Mesenchymal stem cell (in vitro differentiated cells and primary cell): ENCODE results near the gene CXCR6.
A peak's percentile ranks its signal among the peaks of the same experiment; 100 is the strongest.

ENCODE experiments used
- DNase-seq: peaks from one replicate; pipeline ENCODE4 v3.0.0-alpha.2; 2013
- H2AFZ ChIP-seq: one replicate; pipeline ENCODE4 v1.6.1; 2013; ENCODE audit warnings: low read depth, mild to moderate bottlenecking, control low read depth, inconsistent platforms, low read length, moderate library complexity
- H2AK5ac ChIP-seq: 2 replicates; pipeline ENCODE4 v1.6.1; 2013; ENCODE audit warnings: low read length, moderate library complexity, mild to moderate bottlenecking, inconsistent platforms; ENCODE audit not compliant: severe bottlenecking
- H2BK120ac ChIP-seq: one replicate; pipeline ENCODE4 v1.6.1; 2013; ENCODE audit warnings: low read depth, mild to moderate bottlenecking, inconsistent platforms, low read length, moderate library complexity
- H2BK12ac ChIP-seq, 2 experiments: one replicate each; pipeline ENCODE4 v1.6.1; 2013; ENCODE audit warnings: inconsistent platforms in 2 of 2, low read length in 2 of 2, mild to moderate bottlenecking in 2 of 2, moderate library complexity in 2 of 2, control low read depth in 1 of 2
- H2BK15ac ChIP-seq: one replicate; pipeline ENCODE4 v1.6.1; 2013; ENCODE audit warnings: mild to moderate bottlenecking, low read depth, inconsistent platforms; ENCODE audit not compliant: poor library complexity, severe bottlenecking
- H2BK5ac ChIP-seq: 2 replicates; pipeline ENCODE4 v1.6.1; 2013; ENCODE audit warnings: low read depth, mild to moderate bottlenecking, low read length, control low read depth, inconsistent platforms; ENCODE audit not compliant: poor library complexity, severe bottlenecking
- H3K14ac ChIP-seq, 2 experiments: one replicate each; pipeline ENCODE4 v1.6.1; 2013; ENCODE audit warnings: inconsistent platforms in 2 of 2, low read length in 2 of 2, control low read depth in 1 of 2, mild to moderate bottlenecking in 1 of 2, moderate library complexity in 1 of 2
- H3K18ac ChIP-seq, 2 experiments: one replicate each; pipeline ENCODE4 v1.6.1; 2013; ENCODE audit warnings: inconsistent platforms in 2 of 2, low read length in 2 of 2, control low read depth in 1 of 2, low read depth in 1 of 2, mild to moderate bottlenecking in 1 of 2
- H3K23ac ChIP-seq, 2 experiments: one replicate each; pipeline ENCODE4 v1.6.1; 2013; ENCODE audit warnings: inconsistent platforms in 2 of 2, low read length in 2 of 2, mild to moderate bottlenecking in 2 of 2, moderate library complexity in 2 of 2, control low read depth in 1 of 2
- H3K27ac ChIP-seq: 2 replicates; pipeline ENCODE4 v1.5.1; 2013; ENCODE audit warnings: mild to moderate bottlenecking, moderate library complexity, low read length, control low read depth, inconsistent platforms; ENCODE audit not compliant: poor library complexity, severe bottlenecking
- H3K27me3 ChIP-seq, 2 experiments: 2 replicates each; pipeline versions ENCODE4 v1.6.1 to v1.7.0; 2013; ENCODE audit warnings: low read length in 2 of 2, mild to moderate bottlenecking in 2 of 2, moderate library complexity in 2 of 2, control low read depth in 1 of 2, inconsistent platforms in 1 of 2; ENCODE audit not compliant: control insufficient read depth in 1 of 2, insufficient read depth in 1 of 2
- H3K36me3 ChIP-seq, 2 experiments: 2 replicates each; pipeline versions ENCODE4 v1.6.1 to v1.7.0; 2013; ENCODE audit warnings: low read length in 2 of 2, control low read depth in 1 of 2, inconsistent platforms in 1 of 2, low read depth in 1 of 2, mild to moderate bottlenecking in 1 of 2; ENCODE audit not compliant: insufficient read depth in 2 of 2, control insufficient read depth in 1 of 2
- H3K4ac ChIP-seq, 2 experiments: one replicate each; pipeline ENCODE4 v1.6.1; 2013; ENCODE audit warnings: inconsistent platforms in 2 of 2, low read length in 2 of 2, mild to moderate bottlenecking in 2 of 2, moderate library complexity in 2 of 2, control low read depth in 1 of 2, low read depth in 1 of 2
- H3K4me1 ChIP-seq: 2 replicates; pipeline ENCODE4 v1.6.1; 2013; ENCODE audit warnings: low read depth, low read length, control low read depth; ENCODE audit not compliant: control insufficient read depth, insufficient read depth
- H3K4me2 ChIP-seq: 2 replicates; pipeline ENCODE4 v1.6.1; 2013; ENCODE audit warnings: low read length, mild to moderate bottlenecking, inconsistent platforms; ENCODE audit not compliant: poor library complexity, severe bottlenecking
- H3K4me3 ChIP-seq, 2 experiments: 2 replicates each; pipeline versions ENCODE4 v1.5.1 to v1.7.0; 2013; ENCODE audit warnings: low read length in 2 of 2, mild to moderate bottlenecking in 2 of 2, control low read depth in 1 of 2, low read depth in 1 of 2; ENCODE audit not compliant: insufficient read depth in 1 of 2
- H3K79me1 ChIP-seq: replicated peaks from 2 replicates; pipeline ENCODE4 v1.6.1; 2013; ENCODE audit warnings: mild to moderate bottlenecking, control low read depth, low read length, inconsistent platforms; ENCODE audit not compliant: poor library complexity, severe bottlenecking
- H3K9ac ChIP-seq: 2 replicates; pipeline ENCODE4 v1.7.0; 2013; ENCODE audit warnings: mild to moderate bottlenecking, low read length, moderate library complexity
- H3K9me3 ChIP-seq: 2 replicates; pipeline ENCODE4 v1.7.0; 2013; ENCODE audit warnings: mild to moderate bottlenecking, low read length; ENCODE audit not compliant: control insufficient read depth
- H4K8ac ChIP-seq: one replicate; pipeline ENCODE4 v1.6.1; 2013; ENCODE audit warnings: inconsistent platforms, mild to moderate bottlenecking, low read length, moderate library complexity
- H4K91ac ChIP-seq: one replicate; pipeline ENCODE4 v1.6.1; 2013; ENCODE audit warnings: mild to moderate bottlenecking, low read length, inconsistent platforms
- WGBS: methylation state at CpG from one replicate; pipeline ENCODE4 v1.1.7; 2013; ENCODE audit warnings: mixed read lengths; 5-methylcytosine and 5-hydroxymethylcytosine counted together

The CXCR6 gene

DNA sequence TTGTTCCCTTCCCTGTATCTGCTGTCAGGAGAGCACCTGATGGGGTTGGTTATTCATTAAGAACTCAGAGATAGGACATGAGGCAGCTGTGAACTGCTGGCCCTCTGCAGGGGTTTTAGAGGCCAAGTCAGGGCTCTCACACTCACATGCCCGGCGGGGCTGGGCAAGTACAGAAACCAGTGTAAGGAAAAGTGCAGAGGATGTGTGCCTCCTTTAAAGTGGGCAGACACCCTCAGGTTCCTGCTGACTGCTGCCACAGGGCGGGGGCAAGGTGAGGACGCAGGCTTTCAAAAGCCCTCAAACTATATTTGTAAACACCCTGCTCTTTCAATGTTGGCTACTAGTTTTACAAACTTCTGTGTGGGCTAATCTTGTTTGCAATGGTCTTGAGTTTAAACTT lies 22.4 kb downstream of the CXCR6 start:
- Histone ChIP-seq H2BK12ac (no peak overlapping the region), H2AK5ac (no peak overlapping the region), H3K4me3 (no peak overlapping the region), H3K14ac (no peak overlapping the region), H3K4ac (no peak overlapping the region), H3K4me2 (no peak overlapping the region), H4K8ac (no peak overlapping the region), H3K4me1 (peaks cover 19% of the 10 kb centered on the region), H2BK15ac (no peak overlapping the region), H2BK120ac (no peak overlapping the region), H2BK5ac (no peak overlapping the region), H3K18ac (no peak overlapping the region), H3K9ac (no peak overlapping the region), H3K79me1 (peaks cover 9% of the 10 kb centered on the region), H3K27ac (no peak overlapping the region), H2AFZ (no peak overlapping the region), H4K91ac (no peak overlapping the region), H3K23ac (no peak overlapping the region), H3K27me3 (no peaks in the 10 kb centered on the region), H3K9me3 (peaks cover 5% of the 10 kb centered on the region), H3K36me3 (peaks cover 67 to 98% of the 10 kb centered on the region in 2 experiments)
- 82% methylated on average over 2 of the region's 4 CpGs for WGBS
- no peak for DNase-seq

DNA sequence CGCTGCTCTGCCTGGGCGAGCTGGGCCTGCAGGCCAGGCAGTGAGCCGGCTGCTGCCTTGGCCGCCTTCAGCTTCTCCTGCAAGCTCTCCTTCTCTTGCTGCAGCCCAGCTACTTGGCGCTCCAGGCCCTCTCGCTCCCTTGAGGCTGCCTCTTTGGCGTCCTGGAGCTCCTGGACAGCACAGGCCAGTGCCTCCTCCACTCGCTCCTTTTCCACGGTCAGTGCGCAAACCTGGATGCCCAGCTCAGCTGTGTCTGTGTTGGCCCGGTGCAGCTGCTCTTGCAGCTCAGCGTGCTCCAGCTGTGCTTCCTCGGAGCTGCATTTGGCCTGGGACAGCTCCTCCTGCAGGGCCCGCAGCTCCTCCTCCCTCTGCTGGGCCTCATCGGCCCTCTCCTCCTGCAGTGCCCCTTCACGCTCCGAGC lies 23.1 kb downstream of the CXCR6 start:
- H2AK5ac ChIP-seq, result no peak overlapping the region
- H3K18ac ChIP-seq, result no peak overlapping the region
- no peaks in the 10 kb centered on the region for H3K27me3 ChIP-seq
- H2BK5ac ChIP-seq, result no peak overlapping the region
- H3K79me1 ChIP-seq, result peaks cover 9% of the 10 kb centered on the region
- no peak overlapping the region for H4K8ac ChIP-seq
- H2BK12ac ChIP-seq, result no peak overlapping the region
- H2BK15ac ChIP-seq, result no peak overlapping the region
- DNase-seq, result no peak
- H2AFZ ChIP-seq, result no peak overlapping the region
- H3K23ac ChIP-seq, result no peak overlapping the region
- H3K4me3 ChIP-seq, result no peak overlapping the region
- no peak overlapping the region for H3K9ac ChIP-seq
- H3K4ac ChIP-seq, result no peak overlapping the region
- H3K14ac ChIP-seq, result no peak overlapping the region
- peaks cover 19% of the 10 kb centered on the region for H3K4me1 ChIP-seq
- H3K36me3 ChIP-seq, result peaks cover 63 to 97% of the 10 kb centered on the region in 2 experiments
- WGBS, result 88% methylated on average over 17 of the region's 17 CpGs
- no peak overlapping the region for H3K4me2 ChIP-seq
- no peak overlapping the region for H4K91ac ChIP-seq
- no peak overlapping the region for H2BK120ac ChIP-seq
- no peaks in the 10 kb centered on the region for H3K9me3 ChIP-seq
- no peak overlapping the region for H3K27ac ChIP-seq

DNA sequence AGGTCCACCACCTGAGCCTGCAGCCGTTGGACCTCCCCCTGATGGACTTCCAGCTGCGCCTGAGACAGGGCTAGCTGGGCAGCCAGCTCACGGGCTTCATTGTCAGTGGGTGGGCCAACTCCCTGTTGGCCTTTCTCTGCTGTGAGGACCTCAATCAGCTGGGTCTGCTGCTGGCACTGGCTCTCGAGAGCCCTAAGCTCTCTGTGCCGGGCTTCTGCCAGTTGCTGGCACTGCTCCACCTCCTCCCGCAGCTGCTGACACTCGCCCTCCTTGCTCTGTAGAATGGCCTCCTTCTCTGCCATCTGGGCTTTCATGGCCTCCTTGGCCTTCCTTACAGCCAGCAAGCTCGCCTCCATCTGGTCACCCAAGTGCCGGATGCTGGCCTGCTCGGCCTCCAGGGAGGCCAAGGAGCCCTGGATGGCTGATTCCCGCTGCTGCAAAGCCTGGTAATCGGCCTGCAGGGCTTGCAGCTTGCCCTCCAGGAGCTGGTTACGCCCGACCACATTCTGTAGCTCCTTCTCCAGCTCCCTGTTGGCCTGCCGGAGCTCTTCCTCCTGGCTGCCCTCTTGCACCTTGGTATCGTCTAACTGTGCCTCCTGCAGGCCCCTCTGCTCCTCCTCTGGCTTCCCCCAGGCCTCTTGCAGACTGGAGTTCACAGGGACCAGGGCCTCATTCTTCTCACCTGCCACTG lies 23.8 kb downstream of the CXCR6 start:
- DNase-seq, result no peak
- H4K91ac ChIP-seq, result peak overlapping the region; percentile 70
- H3K23ac ChIP-seq, result no peak overlapping the region
- H3K4me1 ChIP-seq, result peaks cover 19% of the 10 kb centered on the region
- peaks cover 59 to 96% of the 10 kb centered on the region in 2 experiments for H3K36me3 ChIP-seq
- no peak overlapping the region for H2BK15ac ChIP-seq
- no peak overlapping the region for H2BK12ac ChIP-seq
- no peak overlapping the region for H3K4me3 ChIP-seq
- no peak overlapping the region for H3K9ac ChIP-seq
- no peaks in the 10 kb centered on the region for H3K27me3 ChIP-seq
- H3K14ac ChIP-seq, result no peak overlapping the region
- no peak overlapping the region for H3K27ac ChIP-seq
- peaks cover 9% of the 10 kb centered on the region for H3K79me1 ChIP-seq
- WGBS, result 95% methylated on average over 16 of the region's 16 CpGs
- no peak overlapping the region for H2AFZ ChIP-seq
- H3K9me3 ChIP-seq, result no peaks in the 10 kb centered on the region
- H2BK5ac ChIP-seq, result no peak overlapping the region
- H3K18ac ChIP-seq, result no peak overlapping the region
- H3K4ac ChIP-seq, result no peak overlapping the region
- H4K8ac ChIP-seq, result no peak overlapping the region
- H3K4me2 ChIP-seq, result no peak overlapping the region
- no peak overlapping the region for H2AK5ac ChIP-seq
- no peak overlapping the region for H2BK120ac ChIP-seq

DNA sequence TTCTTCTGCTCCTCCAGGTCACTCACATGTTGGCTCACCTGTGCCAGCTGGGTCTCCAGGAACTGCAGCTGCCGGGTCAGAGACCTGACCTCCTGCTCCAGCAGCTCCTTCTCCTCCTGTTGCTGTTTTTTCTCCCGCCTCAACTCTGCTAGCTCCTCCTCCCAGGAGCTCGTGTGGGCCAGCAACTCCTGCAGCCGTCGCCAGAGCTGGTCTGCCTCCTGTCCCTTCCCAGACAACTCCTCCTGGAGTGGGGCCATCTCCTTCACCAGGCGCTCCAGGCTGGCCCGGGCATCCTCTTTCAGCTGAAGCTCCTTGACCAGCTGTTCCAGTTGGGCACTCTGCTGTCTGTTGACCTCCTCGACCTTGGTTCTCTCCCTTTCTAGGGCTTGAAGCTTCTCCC lies 24.5 kb downstream of the CXCR6 start:
- DNase-seq, result no peak
- H4K8ac ChIP-seq, result no peak overlapping the region
- H3K79me1 ChIP-seq, result peaks cover 9% of the 10 kb centered on the region
- no peak overlapping the region for H2AFZ ChIP-seq
- no peak overlapping the region for H2BK120ac ChIP-seq
- no peak overlapping the region for H2AK5ac ChIP-seq
- peaks cover 53 to 93% of the 10 kb centered on the region in 2 experiments for H3K36me3 ChIP-seq
- H3K9ac ChIP-seq, result no peak overlapping the region
- no peaks in the 10 kb centered on the region for H3K27me3 ChIP-seq
- no peak overlapping the region for H4K91ac ChIP-seq
- H3K18ac ChIP-seq, result no peak overlapping the region
- no peak overlapping the region for H3K4ac ChIP-seq
- H3K23ac ChIP-seq, result no peak overlapping the region
- no peak overlapping the region for H3K4me3 ChIP-seq
- no peaks in the 10 kb centered on the region for H3K9me3 ChIP-seq
- H3K14ac ChIP-seq, result no peak overlapping the region
- 88% methylated on average over 8 of the region's 8 CpGs for WGBS
- H2BK15ac ChIP-seq, result no peak overlapping the region
- no peak overlapping the region for H2BK5ac ChIP-seq
- H3K4me1 ChIP-seq, result peaks cover 21% of the 10 kb centered on the region
- H3K4me2 ChIP-seq, result no peak overlapping the region
- H3K27ac ChIP-seq, result no peak overlapping the region
- no peak overlapping the region for H2BK12ac ChIP-seq
